ENCODE measurements around the gene SIX4.

DNA sequence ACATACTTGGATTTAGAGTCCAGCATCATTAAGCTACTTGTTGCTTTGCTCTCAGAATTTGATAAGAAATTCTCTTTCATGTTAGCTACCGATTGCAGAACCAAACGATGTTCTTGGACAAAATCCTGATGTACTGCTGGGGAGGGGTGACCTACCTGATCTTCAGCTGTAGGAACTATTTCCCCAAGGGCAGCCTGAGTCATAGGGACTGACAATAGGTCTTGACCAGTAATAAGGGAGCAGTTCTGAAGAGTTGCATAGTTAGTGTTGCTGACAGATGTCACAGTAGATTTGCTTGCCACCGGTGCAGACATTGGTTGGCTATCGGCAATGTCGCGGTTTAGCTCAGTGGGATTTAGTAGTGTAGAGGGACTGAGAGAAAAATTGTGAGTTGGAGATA lies 10.6 kb downstream of the SIX4 start:
- TF ChIP-seq, protein P1, sequence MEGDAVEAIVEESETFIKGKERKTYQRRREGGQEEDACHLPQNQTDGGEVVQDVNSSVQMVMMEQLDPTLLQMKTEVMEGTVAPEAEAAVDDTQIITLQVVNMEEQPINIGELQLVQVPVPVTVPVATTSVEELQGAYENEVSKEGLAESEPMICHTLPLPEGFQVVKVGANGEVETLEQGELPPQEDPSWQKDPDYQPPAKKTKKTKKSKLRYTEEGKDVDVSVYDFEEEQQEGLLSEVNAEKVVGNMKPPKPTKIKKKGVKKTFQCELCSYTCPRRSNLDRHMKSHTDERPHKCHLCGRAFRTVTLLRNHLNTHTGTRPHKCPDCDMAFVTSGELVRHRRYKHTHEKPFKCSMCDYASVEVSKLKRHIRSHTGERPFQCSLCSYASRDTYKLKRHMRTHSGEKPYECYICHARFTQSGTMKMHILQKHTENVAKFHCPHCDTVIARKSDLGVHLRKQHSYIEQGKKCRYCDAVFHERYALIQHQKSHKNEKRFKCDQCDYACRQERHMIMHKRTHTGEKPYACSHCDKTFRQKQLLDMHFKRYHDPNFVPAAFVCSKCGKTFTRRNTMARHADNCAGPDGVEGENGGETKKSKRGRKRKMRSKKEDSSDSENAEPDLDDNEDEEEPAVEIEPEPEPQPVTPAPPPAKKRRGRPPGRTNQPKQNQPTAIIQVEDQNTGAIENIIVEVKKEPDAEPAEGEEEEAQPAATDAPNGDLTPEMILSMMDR (conservative IDR thresholded peaks at IDR 0.05; ENCODE audit: low read depth in 2 of 2): no peak
- TF ChIP-seq CREB1 (CRISPR knock-in tag; IDR thresholded peaks at IDR 0.05; ENCODE audit: low read depth): no peak
- TF ChIP-seq EZH2 (IDR thresholded peaks at IDR 0.05; ENCODE audit: low read depth, unreplicated experiment): no peak
- TF ChIP-seq, protein P2, sequence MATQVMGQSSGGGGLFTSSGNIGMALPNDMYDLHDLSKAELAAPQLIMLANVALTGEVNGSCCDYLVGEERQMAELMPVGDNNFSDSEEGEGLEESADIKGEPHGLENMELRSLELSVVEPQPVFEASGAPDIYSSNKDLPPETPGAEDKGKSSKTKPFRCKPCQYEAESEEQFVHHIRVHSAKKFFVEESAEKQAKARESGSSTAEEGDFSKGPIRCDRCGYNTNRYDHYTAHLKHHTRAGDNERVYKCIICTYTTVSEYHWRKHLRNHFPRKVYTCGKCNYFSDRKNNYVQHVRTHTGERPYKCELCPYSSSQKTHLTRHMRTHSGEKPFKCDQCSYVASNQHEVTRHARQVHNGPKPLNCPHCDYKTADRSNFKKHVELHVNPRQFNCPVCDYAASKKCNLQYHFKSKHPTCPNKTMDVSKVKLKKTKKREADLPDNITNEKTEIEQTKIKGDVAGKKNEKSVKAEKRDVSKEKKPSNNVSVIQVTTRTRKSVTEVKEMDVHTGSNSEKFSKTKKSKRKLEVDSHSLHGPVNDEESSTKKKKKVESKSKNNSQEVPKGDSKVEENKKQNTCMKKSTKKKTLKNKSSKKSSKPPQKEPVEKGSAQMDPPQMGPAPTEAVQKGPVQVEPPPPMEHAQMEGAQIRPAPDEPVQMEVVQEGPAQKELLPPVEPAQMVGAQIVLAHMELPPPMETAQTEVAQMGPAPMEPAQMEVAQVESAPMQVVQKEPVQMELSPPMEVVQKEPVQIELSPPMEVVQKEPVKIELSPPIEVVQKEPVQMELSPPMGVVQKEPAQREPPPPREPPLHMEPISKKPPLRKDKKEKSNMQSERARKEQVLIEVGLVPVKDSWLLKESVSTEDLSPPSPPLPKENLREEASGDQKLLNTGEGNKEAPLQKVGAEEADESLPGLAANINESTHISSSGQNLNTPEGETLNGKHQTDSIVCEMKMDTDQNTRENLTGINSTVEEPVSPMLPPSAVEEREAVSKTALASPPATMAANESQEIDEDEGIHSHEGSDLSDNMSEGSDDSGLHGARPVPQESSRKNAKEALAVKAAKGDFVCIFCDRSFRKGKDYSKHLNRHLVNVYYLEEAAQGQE (IDR thresholded peaks at IDR 0.05; ENCODE audit: unreplicated experiment): no peak
- no peak for TF ChIP-seq EZH2phosphoT487 (IDR thresholded peaks at IDR 0.05; ENCODE audit: unreplicated experiment)
- TF ChIP-seq POLR2AphosphoS5 (IDR thresholded peaks at IDR 0.05; ENCODE audit: low read depth): no peak
- TF ChIP-seq ZNF331 (CRISPR knock-in tag; IDR thresholded peaks at IDR 0.05; ENCODE audit: low read depth): no peak
- TF ChIP-seq, protein P3, sequence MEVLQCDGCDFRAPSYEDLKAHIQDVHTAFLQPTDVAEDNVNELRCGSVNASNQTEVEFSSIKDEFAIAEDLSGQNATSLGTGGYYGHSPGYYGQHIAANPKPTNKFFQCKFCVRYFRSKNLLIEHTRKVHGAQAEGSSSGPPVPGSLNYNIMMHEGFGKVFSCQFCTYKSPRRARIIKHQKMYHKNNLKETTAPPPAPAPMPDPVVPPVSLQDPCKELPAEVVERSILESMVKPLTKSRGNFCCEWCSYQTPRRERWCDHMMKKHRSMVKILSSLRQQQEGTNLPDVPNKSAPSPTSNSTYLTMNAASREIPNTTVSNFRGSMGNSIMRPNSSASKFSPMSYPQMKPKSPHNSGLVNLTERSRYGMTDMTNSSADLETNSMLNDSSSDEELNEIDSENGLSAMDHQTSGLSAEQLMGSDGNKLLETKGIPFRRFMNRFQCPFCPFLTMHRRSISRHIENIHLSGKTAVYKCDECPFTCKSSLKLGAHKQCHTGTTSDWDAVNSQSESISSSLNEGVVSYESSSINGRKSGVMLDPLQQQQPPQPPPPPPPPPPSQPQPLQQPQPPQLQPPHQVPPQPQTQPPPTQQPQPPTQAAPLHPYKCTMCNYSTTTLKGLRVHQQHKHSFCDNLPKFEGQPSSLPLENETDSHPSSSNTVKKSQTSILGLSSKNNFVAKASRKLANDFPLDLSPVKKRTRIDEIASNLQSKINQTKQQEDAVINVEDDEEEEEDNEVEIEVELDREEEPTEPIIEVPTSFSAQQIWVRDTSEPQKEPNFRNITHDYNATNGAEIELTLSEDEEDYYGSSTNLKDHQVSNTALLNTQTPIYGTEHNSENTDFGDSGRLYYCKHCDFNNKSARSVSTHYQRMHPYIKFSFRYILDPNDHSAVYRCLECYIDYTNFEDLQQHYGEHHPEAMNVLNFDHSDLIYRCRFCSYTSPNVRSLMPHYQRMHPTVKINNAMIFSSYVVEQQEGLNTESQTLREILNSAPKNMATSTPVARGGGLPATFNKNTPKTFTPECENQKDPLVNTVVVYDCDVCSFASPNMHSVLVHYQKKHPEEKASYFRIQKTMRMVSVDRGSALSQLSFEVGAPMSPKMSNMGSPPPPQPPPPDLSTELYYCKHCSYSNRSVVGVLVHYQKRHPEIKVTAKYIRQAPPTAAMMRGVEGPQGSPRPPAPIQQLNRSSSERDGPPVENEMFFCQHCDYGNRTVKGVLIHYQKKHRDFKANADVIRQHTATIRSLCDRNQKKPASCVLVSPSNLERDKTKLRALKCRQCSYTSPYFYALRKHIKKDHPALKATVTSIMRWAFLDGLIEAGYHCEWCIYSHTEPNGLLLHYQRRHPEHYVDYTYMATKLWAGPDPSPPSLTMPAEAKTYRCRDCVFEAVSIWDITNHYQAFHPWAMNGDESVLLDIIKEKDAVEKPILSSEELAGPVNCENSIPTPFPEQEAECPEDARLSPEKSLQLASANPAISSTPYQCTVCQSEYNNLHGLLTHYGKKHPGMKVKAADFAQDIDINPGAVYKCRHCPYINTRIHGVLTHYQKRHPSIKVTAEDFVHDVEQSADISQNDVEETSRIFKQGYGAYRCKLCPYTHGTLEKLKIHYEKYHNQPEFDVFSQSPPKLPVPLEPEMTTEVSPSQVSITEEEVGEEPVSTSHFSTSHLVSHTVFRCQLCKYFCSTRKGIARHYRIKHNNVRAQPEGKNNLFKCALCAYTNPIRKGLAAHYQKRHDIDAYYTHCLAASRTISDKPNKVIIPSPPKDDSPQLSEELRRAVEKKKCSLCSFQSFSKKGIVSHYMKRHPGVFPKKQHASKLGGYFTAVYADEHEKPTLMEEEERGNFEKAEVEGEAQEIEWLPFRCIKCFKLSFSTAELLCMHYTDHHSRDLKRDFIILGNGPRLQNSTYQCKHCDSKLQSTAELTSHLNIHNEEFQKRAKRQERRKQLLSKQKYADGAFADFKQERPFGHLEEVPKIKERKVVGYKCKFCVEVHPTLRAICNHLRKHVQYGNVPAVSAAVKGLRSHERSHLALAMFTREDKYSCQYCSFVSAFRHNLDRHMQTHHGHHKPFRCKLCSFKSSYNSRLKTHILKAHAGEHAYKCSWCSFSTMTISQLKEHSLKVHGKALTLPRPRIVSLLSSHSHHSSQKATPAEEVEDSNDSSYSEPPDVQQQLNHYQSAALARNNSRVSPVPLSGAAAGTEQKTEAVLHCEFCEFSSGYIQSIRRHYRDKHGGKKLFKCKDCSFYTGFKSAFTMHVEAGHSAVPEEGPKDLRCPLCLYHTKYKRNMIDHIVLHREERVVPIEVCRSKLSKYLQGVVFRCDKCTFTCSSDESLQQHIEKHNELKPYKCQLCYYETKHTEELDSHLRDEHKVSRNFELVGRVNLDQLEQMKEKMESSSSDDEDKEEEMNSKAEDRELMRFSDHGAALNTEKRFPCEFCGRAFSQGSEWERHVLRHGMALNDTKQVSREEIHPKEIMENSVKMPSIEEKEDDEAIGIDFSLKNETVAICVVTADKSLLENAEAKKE (CRISPR knock-in tag; IDR thresholded peaks at IDR 0.05): no peak
- TF ChIP-seq, protein P4, sequence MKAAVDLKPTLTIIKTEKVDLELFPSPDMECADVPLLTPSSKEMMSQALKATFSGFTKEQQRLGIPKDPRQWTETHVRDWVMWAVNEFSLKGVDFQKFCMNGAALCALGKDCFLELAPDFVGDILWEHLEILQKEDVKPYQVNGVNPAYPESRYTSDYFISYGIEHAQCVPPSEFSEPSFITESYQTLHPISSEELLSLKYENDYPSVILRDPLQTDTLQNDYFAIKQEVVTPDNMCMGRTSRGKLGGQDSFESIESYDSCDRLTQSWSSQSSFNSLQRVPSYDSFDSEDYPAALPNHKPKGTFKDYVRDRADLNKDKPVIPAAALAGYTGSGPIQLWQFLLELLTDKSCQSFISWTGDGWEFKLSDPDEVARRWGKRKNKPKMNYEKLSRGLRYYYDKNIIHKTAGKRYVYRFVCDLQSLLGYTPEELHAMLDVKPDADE (IDR thresholded peaks at IDR 0.05): no peak
- TF ChIP-seq STAT1 (IDR thresholded peaks at IDR 0.05; ENCODE audit: unreplicated experiment): no peak
